NT2/D1 (cell line): ENCODE data around the gene FCMR.

ENCODE experiments used
- DNase-seq: peaks from one replicate; pipeline ENCODE4 v3.0.0-alpha.2; 2011; ENCODE audit warnings: low read depth, low spot score
- H3K27me3 ChIP-seq: 2 replicates; pipeline ENCODE4 v1.6.0; 2011; ENCODE audit warnings: mild to moderate bottlenecking; ENCODE audit not compliant: insufficient read length, insufficient read depth
- H3K36me3 ChIP-seq: 2 replicates; pipeline ENCODE4 v1.6.1; 2011; ENCODE audit warnings: mild to moderate bottlenecking, low read length, mixed read lengths; ENCODE audit not compliant: insufficient read depth, insufficient read length
- H3K4me1 ChIP-seq: 2 replicates; pipeline ENCODE4 v1.5.1; 2011; ENCODE audit not compliant: insufficient read depth, insufficient read length
- H3K4me3 ChIP-seq: 2 replicates; pipeline ENCODE4 v1.5.1; 2011; ENCODE audit warnings: low read depth; ENCODE audit not compliant: insufficient read length
- H3K9ac ChIP-seq: 2 replicates; pipeline ENCODE4 v1.6.0; 2011; ENCODE audit warnings: low read depth; ENCODE audit not compliant: insufficient read length
- H3K9me3 ChIP-seq: 2 replicates; pipeline ENCODE4 v1.5.1; 2011; ENCODE audit warnings: mild to moderate bottlenecking, low read length; ENCODE audit not compliant: insufficient read depth
- SUZ12 ChIP-seq: IDR thresholded peaks from 2 replicates; pipeline ENCODE4 v1.6.1; 2011; ENCODE audit not compliant: insufficient read length, insufficient read depth; ENCODE audit errors: extremely low read depth
- YY1 ChIP-seq: IDR thresholded peaks from 2 replicates; pipeline ENCODE4 v1.6.1; 2011; ENCODE audit not compliant: insufficient read length, insufficient read depth
- ZNF274 ChIP-seq: IDR thresholded peaks from 2 replicates; pipeline ENCODE4 v1.6.1; 2011; ENCODE audit warnings: mild to moderate bottlenecking, low read depth, low read length

FCMR gene

DNA sequence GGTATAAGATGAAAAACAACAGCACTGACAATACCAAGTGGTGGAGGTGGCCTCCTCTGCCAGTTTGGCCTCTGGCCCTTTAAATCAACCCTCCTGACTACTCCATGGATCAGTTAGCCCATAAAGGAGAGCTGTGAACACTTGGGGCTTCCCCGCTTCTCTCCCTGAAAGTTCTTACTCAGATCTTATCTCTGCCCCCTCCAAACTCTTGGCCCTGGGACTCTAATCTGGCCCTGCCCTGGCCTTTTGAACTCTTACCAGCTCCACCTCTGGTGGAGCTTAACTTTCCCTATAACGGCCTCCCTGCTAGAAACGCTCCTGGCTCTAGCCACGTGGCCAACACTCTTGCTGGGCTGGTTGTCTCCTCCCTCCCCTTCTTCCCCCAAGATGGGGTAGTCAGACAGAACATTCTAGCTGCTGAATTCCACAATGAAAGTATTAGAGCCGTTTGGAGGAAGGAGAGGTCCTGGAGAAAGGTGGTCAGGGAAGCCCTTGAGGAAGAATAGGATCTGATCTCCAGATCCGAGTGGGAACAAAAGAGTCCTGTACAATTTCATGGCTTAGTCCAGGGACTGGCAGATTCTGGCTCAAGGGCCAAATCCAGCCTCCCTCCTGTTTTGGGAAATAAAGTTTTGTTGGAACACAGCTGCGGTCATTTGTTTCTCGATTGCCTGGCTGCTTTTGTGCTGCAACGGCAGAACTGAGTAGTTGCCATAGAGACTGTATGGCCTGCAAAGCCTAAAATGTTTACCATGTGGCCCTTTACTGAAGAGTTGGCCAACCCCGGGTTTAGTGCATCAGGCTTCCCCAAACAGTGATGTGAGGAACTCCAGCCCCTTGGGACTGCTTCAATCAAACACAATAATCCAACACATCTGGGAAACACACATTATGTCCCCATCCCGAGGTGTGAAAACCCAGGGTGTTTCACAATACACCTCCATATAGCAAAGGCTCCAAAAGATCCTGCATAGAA lies 34.0 kb upstream of the FCMR start:
- H3K36me3 ChIP-seq: no peaks in the 10 kb centered on the region
- peaks cover 4% of the 10 kb centered on the region for H3K27me3 ChIP-seq
- no peak overlapping the region for H3K4me3 ChIP-seq
- no peaks in the 10 kb centered on the region for H3K4me1 ChIP-seq
- no peak overlapping the region for H3K9ac ChIP-seq
- no peak for TF ChIP-seq ZNF274
- no peak for TF ChIP-seq YY1
- TF ChIP-seq SUZ12: no peak
- DNase-seq: no peak
- H3K9me3 ChIP-seq: no peaks in the 10 kb centered on the region

DNA sequence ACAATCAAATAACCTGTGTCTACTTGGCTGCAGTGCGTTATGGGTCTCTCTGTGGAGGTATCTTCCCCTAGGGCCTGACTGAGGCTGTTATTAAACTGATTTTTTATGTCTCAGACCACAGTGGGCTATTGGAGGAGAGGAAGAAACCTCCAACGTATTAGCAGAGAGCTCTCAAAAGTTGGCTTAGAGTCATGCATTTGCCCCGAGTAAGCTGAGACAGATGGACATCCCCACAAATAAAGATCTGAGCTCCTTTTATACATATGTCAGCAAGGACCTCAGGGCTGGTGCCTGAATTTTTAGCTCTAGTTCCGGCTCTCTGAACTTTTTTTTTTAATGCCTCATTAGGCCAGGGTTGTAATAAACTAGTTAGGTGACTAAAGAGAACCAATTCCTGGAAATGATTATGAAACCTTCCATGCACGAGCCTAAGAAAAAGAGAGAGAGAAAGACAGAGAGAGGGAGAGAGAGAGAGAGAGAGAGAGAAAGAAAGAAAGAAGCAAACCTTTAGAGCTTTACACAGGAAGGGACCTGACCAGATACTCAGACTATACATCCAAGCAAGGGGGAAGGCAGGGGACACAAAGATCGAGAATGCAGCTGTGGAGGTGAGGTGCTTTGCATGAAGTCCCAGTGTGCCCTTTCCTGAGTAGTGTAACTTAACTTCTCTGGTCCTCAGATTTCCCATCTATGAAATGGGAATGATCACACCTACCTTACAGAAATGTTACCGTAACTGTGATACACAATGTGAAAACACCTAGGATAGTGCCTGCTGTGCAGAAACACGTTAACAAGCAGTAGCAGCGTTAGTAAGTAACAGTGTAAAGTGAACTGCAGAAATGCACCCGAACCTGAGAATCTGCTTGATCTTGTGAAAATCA lies 33.0 kb upstream of the FCMR start:
- Histone ChIP-seq H3K9me3 (peaks cover 4% of the 10 kb centered on the region; the same call in 1 of the 2 replicates), H3K27me3 (peaks cover 4% of the 10 kb centered on the region), H3K36me3 (no peaks in the 10 kb centered on the region), H3K9ac (no peak overlapping the region), H3K4me3 (no peak overlapping the region), H3K4me1 (no peaks in the 10 kb centered on the region)
- TF ChIP-seq YY1: no peak
- no peak for DNase-seq

DNA sequence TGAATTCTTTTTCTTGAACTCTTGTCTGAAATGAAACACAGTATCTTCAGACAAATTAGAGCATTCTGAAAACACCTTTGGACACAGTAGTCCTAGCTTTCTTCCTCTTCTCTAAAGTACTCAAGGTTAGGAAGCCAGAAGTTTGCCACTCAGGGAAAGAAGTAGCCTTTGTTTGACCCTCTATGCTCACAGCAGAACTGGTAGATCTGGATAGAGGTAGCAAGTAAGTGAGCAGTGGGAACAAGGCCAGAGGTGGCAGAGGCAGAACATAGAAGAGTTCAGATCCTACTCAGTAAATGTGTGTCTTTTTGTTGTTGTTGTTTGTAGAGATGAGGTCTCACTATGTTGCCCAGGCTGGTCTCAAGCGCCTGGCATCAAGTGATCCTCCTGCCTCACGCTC lies 31.9 kb upstream of the FCMR start:
- no peak for TF ChIP-seq ZNF274
- no peak for TF ChIP-seq YY1
- TF ChIP-seq SUZ12: no peak
- peaks cover 4% of the 10 kb centered on the region for H3K27me3 ChIP-seq
- no peaks in the 10 kb centered on the region for H3K4me1 ChIP-seq
- H3K36me3 ChIP-seq: no peaks in the 10 kb centered on the region
- no peak for DNase-seq
- H3K4me3 ChIP-seq: no peak overlapping the region
- no peak overlapping the region for H3K9ac ChIP-seq
- peaks cover 10% of the 10 kb centered on the region; the same call in 1 of the 2 replicates for H3K9me3 ChIP-seq

DNA sequence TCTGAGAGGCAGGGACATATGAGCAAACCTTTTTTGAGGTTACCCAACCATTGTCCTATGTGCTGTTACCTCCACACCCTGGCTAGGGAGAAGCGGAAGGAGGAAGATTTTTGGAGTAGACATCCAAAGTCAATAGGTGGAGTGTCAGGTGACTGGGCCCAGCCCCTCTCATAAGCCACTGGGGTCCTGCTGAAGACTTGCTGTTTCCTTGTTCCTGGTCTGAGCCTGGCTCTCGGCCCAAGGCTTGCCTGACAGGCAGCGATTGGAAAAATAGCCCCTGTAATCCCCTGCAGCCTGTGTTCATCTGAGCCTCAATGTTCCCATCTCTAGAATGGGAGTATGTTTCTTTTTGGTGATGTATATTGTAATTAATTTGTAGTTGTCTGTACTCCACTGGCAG lies 31.4 kb upstream of the FCMR start:
- Histone ChIP-seq H3K4me1 (no peaks in the 10 kb centered on the region), H3K9me3 (peaks cover 10% of the 10 kb centered on the region; the same call in 1 of the 2 replicates), H3K27me3 (peaks cover 4% of the 10 kb centered on the region), H3K4me3 (no peak overlapping the region), H3K36me3 (no peaks in the 10 kb centered on the region), H3K9ac (no peak overlapping the region)
- no peak for TF ChIP-seq YY1
- TF ChIP-seq SUZ12: no peak
- TF ChIP-seq ZNF274: no peak
- no peak for DNase-seq

DNA sequence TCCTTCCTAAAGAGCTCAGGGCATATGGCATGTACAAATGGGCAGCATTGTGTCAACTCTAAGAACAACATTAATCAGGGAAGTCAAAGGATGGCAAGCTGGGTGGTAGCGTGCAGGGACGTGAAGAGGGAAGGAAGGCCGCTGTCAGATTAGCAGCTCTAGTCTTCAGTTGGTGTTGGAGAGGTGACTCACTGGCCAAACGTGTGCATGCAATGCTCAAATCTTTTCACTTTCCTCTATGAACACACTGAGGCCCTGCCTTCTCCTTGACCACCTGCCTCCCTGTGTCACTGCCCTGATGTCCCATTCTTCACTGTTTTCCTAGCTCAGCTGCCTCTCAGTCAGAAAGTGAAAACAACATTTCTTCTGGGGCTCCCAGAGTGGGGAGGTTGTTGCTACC lies 30.4 kb upstream of the FCMR start:
- H3K36me3 ChIP-seq: no peaks in the 10 kb centered on the region
- TF ChIP-seq SUZ12 (no peak), YY1 (no peak), ZNF274 (no peak)
- no peaks in the 10 kb centered on the region for H3K4me1 ChIP-seq
- no peak overlapping the region for H3K9ac ChIP-seq
- DNase-seq: no peak
- H3K4me3 ChIP-seq: no peak overlapping the region
- H3K27me3 ChIP-seq: peaks cover 4% of the 10 kb centered on the region
- peaks cover 10% of the 10 kb centered on the region; the same call in 1 of the 2 replicates for H3K9me3 ChIP-seq

DNA sequence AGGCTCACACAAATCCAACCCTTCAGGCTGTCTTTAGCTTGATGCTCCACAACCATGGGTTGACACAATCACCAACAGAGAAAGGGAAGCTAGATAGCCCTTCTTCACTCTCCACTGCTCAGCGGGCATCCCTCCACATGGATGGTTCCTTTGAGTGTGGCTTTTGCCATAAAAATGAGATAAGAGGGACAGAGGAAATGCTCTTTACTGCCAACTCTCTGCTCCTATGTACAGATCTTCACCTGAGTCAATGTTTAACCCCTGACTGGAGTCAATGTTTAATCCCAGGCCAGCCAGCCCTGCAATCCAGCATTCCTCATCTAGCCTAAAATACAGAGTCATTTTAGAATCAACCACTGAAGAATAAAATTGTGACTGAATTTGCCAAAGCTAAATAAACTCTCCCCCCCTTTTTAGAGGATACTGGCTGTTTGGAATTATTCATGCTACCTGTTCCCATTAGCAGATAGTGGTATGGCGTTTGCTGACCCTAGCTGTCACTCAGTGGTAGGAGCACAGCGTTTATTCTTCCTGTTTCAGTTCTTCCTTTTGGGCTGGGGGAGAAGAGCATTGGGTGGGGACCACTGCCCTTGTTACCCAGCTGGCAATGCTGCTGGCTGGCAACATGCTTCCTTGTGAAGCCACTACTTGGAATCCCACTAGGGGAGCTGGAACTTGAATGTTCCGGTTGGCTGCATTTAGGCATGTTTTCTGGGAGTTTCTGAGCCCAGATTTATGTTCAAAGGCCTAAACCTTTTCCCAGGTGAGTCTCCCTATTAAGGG lies 29.8 kb upstream of the FCMR start:
- peaks cover 1% of the 10 kb centered on the region for H3K27me3 ChIP-seq
- no peaks in the 10 kb centered on the region for H3K36me3 ChIP-seq
- H3K4me3 ChIP-seq: no peak overlapping the region
- no peaks in the 10 kb centered on the region for H3K4me1 ChIP-seq
- DNase-seq: no peak
- TF ChIP-seq SUZ12 (no peak), YY1 (no peak), ZNF274 (no peak)
- peaks cover 10% of the 10 kb centered on the region; the same call in 1 of the 2 replicates for H3K9me3 ChIP-seq
- no peak overlapping the region for H3K9ac ChIP-seq
